IMR-90 (cell line): ENCODE measurements around the gene SAMD8.
"Not testable (repeated sequence)": the region's sequence is repeated elsewhere in the genome, so short reads cannot be mapped to it uniquely, and the experiment has no call there.

Source experiments
- CTCF ChIP-seq: conservative IDR thresholded peaks from 2 replicates; pipeline ENCODE4 v1.5.1; 2012; ENCODE audit warnings: mild to moderate bottlenecking, low read depth, low read length, improper control_type of control experiment
- MAFK ChIP-seq: IDR thresholded peaks from 2 replicates; pipeline ENCODE4 v1.6.1; 2012; ENCODE audit warnings: low read depth, low read length, improper control_type of control experiment
- POLR2A ChIP-seq: IDR thresholded peaks from 2 replicates; pipeline ENCODE4 v1.6.1; 2012; ENCODE audit warnings: mild to moderate bottlenecking, low read depth, low read length
- RAD21 ChIP-seq: IDR thresholded peaks from 2 replicates; pipeline ENCODE4 v1.6.1; 2012; ENCODE audit warnings: low read length, improper control_type of control experiment
- SMC3 ChIP-seq: fragments of 150-350 bp; IDR thresholded peaks from 2 replicates; pipeline ENCODE4 v1.6.1; 2016; ENCODE audit warnings: low read depth, mild to moderate bottlenecking, antibody characterized with exemption, low read length, moderate library complexity

DNA sequence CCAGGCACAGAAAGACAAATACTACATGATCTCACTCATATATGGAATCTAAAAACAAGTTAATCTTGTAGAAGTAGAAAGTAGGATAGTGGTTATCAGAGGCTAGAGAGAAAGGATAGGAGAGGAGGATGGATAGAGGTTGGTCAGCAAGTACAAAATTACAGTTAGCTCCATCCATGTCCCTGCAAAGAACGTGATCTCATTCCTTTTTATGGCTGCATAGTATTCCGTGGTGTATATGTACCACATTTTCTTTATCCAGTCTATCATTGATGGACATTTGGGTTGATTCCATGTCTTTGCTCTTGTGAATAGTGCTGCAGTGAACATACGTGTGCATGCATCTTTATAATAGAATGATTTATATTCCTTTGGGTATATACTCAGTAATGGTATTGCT, 22.2 kb downstream of the SAMD8 start:
- not testable (repeated sequence) for TF ChIP-seq CTCF, POLR2A, RAD21, MAFK, SMC3
